GM19324 (cell line): ENCODE measurements around the gene ACTRT3.
"Not testable (repeated sequence)": the region's sequence is repeated elsewhere in the genome, so short reads cannot be mapped to it uniquely, and the experiment has no call there.

ENCODE experiments used
- ATAC-seq: cut with Tn5 transposase; IDR thresholded peaks from one replicate; pipeline ENCODE4 v1.9.1; 2021; ENCODE audit warnings: mild to moderate bottlenecking, moderate library complexity; ENCODE audit not compliant: unreplicated experiment, low FRiP score

Gene ACTRT3

DNA sequence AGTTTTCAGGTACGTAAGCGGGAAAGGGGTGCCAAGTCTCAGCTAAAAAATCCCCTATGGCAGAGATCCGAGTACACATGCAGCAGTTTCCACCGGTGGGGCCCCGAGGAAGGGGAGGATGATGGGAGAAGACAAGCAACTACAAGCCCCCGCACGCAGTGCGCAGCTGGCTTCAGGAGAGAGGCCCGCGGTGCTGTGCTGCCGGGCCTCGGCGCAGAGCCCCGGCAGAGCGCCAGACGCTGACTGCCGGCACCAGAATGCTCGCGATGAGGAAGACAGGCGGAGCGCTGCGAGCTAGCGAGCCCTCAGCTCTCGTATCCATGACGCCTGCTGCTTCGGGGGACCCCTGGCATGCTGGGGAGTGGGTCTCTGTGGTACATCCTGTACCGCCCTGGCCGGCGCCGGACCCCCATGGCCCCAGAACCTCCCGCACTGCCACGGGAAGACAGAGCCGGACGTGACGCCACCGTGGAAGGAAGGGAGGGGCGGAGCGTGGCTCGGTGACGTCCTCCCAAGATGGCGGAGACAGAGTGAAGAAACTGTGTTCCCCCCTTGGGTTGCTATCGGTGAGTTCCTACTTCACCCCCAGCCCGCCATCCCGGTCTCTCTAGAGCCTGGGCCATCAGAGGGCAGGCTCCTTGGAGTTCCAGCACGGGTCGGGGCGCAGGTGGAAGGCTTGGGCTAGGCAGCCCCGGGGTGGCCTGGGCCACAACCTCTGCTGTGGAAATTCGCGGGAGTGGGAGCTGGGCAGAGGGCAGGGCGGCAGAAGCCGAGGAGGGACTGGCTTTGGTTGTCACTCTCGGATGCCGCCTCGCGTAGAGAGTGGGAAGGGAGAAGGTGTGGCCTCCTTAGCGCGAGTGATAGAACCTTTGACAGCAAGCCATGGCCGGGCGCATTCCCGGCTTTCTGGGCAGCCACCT is 3.8 kb upstream of the ACTRT3 start, which contains the start of gene MYNN:
TSS of gene MYNN (plus strand) at position 500 of the 920 bp plus-strand sequence. CDS start 900 bp downstream, outside the sequence.
- ATAC-seq = peak; percentile 89

DNA sequence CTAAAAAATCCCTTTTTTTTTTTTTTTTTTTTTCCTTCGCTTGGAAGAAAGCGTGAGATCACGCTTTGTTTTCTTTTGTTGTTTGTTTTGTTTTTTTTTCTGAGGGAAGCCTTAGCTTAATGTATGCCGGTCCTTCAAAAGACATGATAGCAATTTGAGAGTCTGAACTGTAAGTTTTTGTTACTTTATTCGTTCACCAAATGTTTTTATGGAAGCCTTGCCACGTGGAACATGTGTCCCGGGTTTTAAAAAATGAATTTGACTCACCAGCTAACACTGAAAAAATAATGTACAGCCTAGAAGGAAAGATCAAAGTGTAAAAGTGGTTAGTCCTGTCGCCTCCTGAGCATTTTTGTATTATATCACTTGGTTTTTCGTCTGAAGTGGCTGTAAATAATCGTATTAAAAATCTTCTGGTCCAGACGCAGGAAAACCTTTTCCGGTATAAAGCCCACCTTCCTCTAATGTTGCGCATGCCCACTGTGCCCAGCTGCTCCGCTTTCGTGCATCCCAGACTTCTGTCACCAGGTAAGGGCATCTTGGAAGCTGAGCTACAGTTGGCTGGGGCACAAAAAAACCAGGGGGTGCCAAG is 3.0 kb upstream of the ACTRT3 start:
- ATAC-seq = no peak

DNA sequence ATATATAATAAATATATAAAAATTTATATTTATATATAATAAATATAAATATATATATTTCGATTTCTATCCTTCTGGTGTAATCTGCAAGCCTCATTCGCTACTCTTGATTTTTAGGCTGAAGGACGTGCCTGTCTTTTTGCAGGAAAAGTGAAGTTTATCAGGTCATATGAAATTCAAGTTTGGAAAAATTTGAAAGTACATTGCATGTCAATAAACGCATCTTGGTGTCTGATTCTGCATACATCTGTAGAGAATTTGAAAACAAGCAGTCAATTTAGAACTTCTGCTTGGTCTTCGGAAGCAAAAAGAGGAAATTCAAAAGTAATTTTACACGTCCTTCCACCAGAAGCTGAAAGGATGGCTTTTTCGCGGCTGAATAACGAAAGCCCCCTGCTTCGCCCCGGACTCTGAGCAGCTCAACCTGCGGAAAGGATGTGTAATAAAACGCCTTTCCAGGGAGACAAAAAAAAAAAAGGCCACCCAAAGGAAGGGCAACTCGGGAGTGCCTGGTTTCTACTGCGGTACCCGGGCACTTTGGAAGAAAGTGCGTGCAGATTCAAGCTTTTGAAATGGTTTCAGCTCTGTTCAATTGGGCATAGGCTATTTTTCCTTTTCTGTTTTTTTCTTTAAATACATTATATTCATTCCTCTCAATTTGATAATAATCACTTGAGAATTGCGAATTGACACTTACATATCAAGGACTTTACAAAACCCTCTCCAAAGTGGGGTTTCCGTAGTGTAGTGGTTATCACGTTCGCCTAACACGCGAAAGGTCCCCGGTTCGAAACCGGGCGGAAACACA is 2.3 kb upstream of the ACTRT3 start:
- no peak for ATAC-seq

DNA sequence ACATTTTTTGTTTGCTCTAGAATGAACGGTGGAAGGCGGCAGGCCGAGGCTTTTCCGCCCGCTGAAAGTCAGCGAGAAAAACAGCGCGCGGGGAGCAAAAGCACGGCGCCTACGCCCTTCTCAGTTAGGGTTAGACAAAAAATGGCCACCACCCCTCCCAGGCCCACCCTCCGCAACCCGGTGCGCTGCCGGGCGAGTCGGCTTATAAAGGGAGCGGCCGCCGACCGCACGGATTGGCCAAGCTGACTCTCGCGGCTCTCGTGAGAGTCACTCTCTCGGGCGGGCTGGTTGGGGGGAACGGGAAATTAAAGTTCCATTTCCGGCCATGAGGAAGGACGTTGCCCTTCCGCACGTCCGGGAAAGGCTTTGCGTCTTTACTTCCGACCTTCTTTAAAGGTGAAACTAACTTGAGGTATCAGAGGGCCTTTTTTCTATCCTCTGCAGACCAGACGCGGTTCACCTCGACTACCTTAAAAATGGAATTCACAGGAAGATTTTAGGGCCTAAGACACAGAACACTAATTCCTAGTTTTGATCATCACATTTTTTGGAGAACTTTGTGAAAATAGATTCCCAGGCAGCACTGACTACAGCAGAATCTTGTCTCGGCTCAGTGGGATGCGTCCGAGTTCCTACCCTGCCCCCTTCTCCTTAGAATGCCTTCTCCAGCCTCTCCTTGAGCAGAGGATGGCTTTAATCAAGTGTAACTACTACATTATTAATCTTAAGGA is 4.3 kb downstream of the ACTRT3 start, which contains the start of gene TERC:
TSS of gene TERC (minus strand) at position 179 of the 731 bp plus-strand sequence.
- peak; percentile 83 for ATAC-seq

DNA sequence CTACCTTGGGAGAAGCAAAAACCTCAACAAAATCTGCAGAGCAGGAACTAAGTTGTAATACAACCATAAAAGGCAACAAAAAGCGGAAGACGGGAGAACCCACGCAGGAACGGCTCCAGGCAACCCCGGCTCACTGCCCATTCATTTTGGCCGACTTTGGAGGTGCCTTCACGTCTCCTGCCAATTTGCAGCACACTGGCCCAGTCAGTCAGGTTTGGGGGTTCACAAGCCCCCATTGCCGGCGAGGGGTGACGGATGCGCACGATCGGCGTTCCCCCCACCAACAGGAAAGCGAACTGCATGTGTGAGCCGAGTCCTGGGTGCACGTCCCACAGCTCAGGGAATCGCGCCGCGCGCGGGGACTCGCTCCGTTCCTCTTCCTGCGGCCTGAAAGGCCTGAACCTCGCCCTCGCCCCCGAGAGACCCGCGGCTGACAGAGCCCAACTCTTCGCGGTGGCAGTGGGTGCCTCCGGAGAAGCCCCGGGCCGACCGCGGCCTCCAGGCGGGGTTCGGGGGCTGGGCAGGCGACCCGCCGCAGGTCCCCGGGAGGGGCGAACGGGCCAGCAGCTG is 5.0 kb downstream of the ACTRT3 start:
- ATAC-seq = peak; percentile 34

DNA sequence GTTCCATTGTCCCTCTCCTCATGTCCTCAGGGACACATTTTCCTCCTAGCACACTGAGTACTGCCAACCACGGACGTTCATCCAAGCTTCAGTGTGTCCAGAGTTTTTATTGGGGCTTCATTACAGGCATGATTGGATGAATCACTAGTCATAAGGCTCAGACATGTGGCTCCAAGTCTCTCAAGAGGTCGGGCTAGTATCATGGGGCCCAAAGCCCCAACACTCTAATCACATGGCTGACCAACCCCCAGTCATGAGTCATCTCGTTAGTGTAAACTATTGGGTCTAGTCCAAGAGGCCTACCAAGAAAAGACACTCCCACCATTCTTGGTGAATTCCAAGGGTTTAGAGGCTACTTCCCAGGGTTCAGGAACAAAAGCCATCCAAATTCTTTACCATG is 8.9 kb downstream of the ACTRT3 start:
- ATAC-seq = no peak

DNA sequence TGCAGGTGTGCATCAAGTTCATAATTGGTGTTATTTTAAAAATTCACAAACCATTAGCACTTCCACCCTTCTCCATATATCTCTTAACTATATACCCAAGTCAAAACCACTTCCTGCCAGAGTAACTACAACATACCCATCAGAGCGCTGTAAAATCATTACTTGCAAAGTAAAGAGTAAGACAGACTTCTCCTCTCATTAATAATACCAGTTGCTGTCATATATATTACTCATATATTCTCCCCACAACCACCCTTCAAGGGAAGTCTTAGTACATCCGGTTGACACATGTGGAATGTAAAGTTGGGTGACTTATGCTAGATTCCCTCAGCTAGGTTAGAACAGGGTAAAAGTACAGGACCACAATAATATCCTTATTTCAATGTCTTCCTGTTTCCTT is 10.1 kb downstream of the ACTRT3 start:
- ATAC-seq = no peak

DNA sequence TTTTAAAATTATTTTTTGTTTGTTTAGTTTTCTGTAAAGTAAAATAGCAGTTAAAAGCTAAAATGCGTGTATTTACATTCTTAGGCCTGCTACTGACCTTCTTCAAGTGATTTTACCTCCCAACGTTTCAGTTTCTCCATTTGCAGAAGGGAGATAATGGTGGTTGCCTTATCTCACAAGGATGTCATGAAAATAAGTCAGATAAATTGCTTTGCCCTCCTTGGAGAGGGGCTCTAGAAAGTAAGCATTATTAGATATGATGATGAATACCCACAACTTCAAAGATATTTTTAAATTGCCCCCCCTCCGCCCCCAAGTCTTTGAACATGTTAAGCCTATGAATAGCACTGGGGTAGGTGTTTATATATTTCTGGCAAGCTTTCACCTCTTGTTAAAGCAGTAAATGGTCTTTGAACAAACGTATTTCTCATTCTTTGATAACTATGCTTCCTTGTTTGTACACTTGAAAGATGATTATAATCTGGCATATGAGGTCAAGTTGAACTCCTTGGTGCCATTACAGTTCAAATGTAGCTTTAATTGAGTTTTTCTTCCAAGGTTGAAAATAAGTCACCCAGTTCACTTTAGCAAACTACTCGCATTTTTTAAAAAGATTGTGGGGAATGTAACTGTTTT is 10.9 kb downstream of the ACTRT3 start:
- ATAC-seq = no peak

DNA sequence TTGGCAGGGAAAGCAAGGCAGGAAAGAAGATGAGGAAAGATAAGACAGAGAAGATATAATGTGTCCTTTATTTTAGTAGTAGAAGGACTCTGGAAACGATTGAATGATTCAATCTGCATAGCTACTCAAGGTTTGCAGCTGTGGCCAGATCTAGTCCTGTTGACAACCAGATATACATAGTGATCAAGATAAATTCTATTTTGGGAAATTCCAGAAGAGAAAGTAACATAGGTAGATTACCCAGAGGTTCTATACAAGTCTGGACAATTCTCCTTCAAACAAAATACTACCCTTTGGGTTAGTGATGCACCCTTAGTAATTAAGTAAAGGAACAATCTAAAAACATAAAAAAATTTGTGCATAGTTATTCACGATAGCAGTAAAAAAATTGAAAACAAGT is 13.9 kb downstream of the ACTRT3 start:
- no peak for ATAC-seq

DNA sequence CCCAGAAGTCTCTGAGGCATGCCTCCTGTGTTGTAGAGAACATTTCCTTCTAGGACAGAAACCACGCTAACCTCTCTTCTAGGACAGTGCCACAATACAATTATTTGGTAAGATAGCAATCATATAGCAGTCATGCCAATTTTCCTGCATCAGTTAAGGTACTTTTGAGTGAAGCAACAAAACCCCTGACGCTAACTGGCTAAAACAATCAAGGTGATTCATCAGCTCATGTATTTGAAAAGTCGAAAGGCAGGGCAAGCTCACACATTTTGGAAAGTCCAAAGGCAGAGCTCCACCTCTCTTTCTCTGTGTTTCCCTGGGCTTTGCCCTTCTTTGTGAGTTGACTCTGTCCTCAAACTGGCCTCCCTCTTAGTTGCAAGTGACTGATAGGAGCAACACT is 14.7 kb downstream of the ACTRT3 start:
- no peak for ATAC-seq

DNA sequence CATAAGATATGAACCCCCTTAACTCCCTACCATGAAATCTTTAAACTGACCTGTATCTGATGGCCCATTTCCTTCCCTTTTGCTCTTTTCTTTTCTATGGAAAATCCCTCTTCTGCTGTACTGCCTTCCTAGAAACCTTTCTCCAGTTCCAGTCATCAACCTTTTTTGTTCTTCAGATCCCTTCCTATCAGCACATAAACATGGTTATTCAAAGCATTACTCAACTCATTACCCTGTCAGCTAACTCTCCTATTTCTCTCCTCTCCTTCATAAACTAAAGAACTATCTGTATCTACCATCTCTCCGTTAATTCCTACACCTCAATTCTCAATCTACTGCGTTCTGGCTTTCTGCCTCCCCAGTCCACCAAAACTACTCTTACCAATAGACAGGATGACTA is 17.5 kb downstream of the ACTRT3 start:
- ATAC-seq = no peak

DNA sequence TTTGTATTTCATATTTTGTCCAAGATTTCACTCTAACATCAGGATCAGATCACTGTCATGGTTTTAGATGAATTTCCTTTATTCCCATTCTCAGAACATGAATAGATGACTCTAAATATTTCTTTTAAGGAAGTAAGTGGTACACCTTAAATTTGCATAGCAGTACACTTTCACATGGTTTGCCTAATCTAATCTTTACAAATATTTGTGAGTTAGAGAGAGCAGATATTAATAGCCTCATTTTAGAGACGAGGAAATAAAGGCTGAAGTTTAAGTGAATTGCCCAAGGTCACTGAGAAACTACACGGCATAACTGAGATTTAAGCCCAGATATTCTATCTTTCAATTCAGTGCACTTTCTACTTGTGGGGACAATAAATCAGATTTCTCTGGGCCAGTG is 18.7 kb downstream of the ACTRT3 start:
- ATAC-seq = no peak

DNA sequence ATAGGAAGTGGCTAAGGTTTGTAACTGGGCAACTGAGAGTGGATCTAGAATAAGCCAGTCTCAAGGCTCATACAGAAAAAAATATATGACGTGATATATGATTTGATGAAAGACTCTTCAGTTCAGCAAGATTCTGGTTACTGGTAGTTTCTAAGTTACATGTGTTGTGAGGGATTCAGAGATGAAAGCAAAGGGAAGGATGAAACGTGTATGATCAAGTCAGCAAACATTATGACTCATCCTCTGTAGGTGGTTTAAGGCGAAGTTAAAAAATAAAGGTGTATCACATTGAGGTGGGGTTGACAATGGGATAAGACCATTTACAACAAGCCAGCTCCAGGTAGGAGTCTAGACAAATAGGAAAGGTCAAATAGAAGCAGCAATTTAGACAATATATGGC is 20.7 kb downstream of the ACTRT3 start:
- no peak for ATAC-seq

DNA sequence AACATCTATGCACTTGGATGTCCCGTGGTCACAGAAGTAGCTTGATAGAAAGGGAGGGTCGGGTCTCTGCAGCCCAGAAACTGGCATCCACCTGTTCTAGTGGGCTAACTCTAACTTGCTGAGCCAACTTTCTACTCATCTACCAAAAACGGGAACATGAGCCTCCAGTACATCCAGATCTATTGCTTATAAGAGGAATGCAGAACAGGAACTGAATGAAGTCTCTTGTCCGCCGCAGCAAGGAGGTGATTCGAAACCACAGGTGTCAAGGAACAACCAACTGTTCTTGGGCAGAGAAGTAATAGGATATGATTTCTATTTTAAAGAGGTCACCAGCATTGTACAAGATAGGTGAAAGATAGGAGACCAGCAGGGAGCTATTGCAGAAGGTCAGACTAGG is 22.4 kb downstream of the ACTRT3 start:
- no peak for ATAC-seq

DNA sequence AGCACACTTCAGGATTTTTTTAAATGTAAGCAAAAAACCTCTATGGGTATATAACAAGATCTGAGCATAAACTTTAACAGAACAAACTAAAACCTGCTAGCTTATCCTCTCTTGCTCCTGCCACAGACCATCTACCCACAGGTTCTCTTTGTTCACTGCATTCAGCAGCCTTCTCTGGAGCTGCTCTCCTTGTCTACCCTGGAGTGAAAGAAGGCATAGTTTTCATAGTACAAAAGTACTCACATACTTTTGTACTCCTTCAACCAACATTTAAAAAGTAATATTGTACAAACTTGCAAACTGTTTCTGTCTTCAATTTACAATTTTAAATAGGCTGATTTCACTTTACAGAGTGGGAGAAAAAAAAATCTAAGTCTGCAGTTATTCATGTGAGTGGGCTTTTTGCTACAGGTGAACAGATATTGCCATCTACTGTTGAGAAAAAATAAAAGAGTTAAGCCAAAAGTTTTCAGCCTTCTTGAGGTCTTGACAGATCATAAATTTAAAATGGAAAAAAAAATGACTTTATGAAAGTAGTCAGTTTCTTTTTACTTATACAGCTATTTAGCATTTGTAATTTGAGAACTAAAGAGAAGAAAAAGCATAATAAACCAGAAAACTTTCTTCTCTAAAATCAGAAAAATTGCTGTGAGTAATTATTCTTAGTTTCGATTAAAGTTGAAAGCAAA is 24.9 kb downstream of the ACTRT3 start:
- no peak for ATAC-seq

DNA sequence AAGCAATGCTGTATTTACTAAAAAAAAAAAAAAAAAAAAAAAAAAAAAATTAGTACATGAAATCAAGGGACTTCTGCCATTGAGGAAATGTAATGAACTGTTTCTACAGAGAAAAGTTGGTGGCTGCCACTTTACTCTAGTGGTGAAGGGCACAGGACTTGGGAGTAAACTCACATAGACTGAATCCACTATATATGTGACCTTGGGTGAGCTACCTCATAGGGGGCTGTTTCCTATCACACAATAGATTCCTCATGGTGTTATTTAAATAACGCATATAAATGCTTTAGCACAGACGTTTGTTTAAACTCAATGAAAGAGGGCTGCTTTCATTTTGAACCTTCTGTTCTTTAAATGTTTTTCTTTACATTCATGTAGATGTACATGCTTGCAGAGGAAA is 30.3 kb downstream of the ACTRT3 start:
- no peak for ATAC-seq

DNA sequence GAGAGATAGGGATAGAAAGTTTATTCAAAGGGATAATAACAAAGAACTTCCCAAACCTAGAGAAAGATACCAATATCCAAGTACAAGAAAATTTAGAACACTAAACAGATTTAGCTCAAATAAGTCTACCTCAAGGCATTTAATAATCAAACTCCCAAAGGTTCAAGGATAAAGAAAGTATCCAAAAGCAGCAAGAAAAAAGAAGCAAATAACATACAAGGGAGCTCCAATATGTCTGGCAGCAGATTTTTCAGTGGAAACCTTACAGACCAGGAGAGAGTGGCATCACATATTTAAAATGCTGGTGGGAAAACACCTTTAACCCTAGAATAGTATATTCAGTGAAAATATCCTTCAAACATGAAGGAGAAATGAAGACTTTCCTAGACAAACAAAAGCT is 37.5 kb downstream of the ACTRT3 start:
- ATAC-seq = not testable (repeated sequence)

DNA sequence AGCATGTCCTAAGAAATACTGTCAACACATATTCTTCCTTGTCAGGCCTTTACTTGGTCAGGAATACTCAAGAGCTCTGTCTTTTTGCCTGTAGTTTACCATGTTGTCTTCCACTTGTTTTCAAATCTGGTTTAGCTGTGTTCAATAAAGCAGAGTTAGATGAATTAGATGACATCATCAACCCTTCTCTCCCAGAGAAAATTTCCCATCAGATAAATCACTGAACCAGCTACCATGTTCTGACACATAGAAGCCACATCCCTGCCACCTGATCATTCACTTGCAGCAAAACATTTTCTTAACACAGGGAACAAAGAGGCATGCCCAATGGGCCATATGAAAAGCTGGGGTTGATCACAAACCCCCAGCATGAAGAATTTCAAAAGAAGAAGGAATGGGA is 46.6 kb downstream of the ACTRT3 start:
- no peak for ATAC-seq

DNA sequence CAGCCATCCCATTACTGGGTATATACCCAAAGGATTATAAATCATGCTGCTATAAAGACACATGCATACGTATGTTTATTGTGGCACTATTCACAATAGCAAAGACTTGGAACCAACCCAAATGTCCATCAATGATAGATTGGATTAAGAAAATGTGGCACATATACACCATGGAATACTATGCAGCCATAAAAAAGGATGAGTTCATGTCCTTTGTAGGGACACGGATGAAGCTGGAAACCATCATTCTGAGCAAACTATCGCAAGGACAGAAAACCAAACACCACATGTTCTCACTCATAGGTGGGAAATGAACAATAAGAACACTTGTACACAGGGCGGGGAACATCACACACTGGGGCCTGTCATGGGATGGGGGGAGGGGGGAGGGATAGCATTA is 50.9 kb downstream of the ACTRT3 start:
- ATAC-seq = not testable (repeated sequence)
